Epithelial cell of esophagus (primary cell): ENCODE results near the gene SLC37A3.

Source experiments
- DNase-seq: peaks from one replicate; pipeline ENCODE4 v3.0.0; 2010; ENCODE audit warnings: low read depth
- H3K4me3 ChIP-seq: 2 replicates; pipeline ENCODE4 v1.5.1; 2011; ENCODE audit warnings: mild to moderate bottlenecking, low read length, control low read depth
- CTCF ChIP-seq: IDR thresholded peaks from 2 replicates; pipeline ENCODE4 v1.5.1; 2011; ENCODE audit warnings: low read depth, mild to moderate bottlenecking, low read length, control low read depth, inconsistent platforms; ENCODE audit not compliant: insufficient read depth; ENCODE audit errors: missing control alignments

Gene SLC37A3

GRCh38 chr7:140300243-140301136 lies 97.8 kb downstream of the SLC37A3 start:
- no peak overlapping the region for H3K4me3 ChIP-seq
- DNase-seq, result no peak
- no peak for TF ChIP-seq CTCF

DNA sequence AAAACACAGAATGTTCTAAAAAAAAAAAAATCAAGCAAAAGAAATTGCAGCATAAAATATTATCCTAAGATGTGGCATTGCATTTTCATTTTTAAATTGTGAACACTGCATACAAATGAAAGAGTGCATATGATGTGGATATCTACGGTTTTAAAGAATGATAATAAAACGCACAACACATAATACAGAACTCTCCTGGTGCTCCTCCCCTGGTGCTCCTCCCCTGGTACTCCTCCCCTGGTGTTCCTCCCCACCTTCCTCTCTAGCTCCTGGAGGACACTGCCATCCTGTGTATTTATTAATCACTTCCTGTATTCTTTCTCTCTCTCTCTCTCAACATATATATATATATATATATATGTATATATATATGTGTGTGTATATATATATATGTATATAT lies 100.1 kb downstream of the SLC37A3 start:
- TF ChIP-seq CTCF, result no peak
- no peak overlapping the region for H3K4me3 ChIP-seq
- peak; percentile 7 for DNase-seq

DNA sequence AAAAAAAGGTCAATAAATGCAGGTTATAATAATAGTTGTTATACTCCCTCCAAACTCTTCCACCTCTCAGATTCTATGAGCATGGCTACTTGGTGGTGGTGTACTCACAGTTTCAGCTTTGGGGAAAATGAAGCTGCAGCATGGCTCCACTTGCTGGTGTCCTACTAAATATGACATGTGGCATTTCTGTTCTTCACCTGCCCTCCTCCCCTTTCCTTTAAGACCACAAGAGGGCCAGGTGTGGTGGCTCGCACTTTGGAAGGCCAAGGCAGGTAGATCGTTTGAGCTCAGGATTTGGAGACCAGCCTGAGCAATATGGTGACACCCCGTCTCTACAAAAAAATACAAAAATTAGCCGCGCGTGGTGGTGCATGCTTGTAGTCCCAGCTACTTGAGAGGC lies 101.1 kb downstream of the SLC37A3 start:
- no peak for DNase-seq
- no peak for TF ChIP-seq CTCF
- H3K4me3 ChIP-seq, result no peak overlapping the region

GRCh38 chr7:140295224-140295738 lies 103.0 kb downstream of the SLC37A3 start:
- no peak for TF ChIP-seq CTCF
- no peak for DNase-seq
- no peak overlapping the region for H3K4me3 ChIP-seq

- no peak overlapping the region for H3K4me3 ChIP-seq
- DNase-seq, result no peak
- TF ChIP-seq CTCF, result no peak
These were observed 103.9 kb downstream of the SLC37A3 start for GRCh38 chr7:140294454-140294853.

GRCh38 chr7:140292438-140292837 lies 105.9 kb downstream of the SLC37A3 start:
- no peak for TF ChIP-seq CTCF
- no peak for DNase-seq
- no peak overlapping the region for H3K4me3 ChIP-seq
